ENCODE results near the gene MAPRE2. TPM values are rescaled to one million over a fixed set of nuclear protein-coding genes. Genes with fewer than 3 reads are reported as not detected.
A peak's percentile ranks its signal among the peaks of the same experiment; 100 is the strongest.

Gene MAPRE2
- total RNA-seq, 6 donors from 2014 or later, result 21.2 to 35.5 (median 27.8) TPM

DNA sequence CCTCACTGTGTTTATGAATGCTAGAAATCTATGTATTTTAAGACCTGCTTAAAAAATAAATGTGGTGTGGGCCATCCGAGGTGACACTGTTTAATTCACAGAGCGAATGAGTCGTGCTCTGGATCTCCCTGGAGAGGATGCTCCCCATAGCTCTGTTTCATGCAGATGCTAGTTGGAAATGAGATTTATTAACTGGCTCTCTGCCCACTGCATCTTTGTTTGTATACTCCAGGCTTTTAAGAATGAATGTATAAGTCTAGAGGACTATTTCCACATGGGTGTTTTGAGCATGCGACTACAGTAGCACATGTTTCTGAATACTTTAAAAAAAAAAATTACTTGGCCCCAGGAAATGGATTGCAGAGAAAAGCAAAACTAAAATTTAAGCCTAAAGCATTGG is 3.9 kb downstream of the MAPRE2 start:
- ATAC-seq (ENCODE audit: low FRiP score in 2 of 2) (no peak), DNase-seq (no peak)
- TF ChIP-seq, protein P1, sequence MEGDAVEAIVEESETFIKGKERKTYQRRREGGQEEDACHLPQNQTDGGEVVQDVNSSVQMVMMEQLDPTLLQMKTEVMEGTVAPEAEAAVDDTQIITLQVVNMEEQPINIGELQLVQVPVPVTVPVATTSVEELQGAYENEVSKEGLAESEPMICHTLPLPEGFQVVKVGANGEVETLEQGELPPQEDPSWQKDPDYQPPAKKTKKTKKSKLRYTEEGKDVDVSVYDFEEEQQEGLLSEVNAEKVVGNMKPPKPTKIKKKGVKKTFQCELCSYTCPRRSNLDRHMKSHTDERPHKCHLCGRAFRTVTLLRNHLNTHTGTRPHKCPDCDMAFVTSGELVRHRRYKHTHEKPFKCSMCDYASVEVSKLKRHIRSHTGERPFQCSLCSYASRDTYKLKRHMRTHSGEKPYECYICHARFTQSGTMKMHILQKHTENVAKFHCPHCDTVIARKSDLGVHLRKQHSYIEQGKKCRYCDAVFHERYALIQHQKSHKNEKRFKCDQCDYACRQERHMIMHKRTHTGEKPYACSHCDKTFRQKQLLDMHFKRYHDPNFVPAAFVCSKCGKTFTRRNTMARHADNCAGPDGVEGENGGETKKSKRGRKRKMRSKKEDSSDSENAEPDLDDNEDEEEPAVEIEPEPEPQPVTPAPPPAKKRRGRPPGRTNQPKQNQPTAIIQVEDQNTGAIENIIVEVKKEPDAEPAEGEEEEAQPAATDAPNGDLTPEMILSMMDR (IDR thresholded peaks at IDR 0.05), result no peak
- TF ChIP-seq POLR2A (IDR thresholded peaks at IDR 0.05) (no peak), POLR2AphosphoS5 (IDR thresholded peaks at IDR 0.05) (no peak), EP300 (IDR thresholded peaks at IDR 0.05) (no peak)
- 37 to 38% methylated on average over 4 of the region's 4 CpGs for WGBS, 2 donors
- Histone ChIP-seq H3K4me1 (peaks cover 48 to 68% (median 61%) of the 10 kb centered on the region in 4 donors), H3K27ac (peak overlapping the region in 3 of 4 donors; percentile 0 to 86 (median 42)), H3K27me3 (no peaks in the 10 kb centered on the region), H3K4me3 (no peak overlapping the region), H3K9me3 (no peaks in the 10 kb centered on the region), H3K36me3 (no peaks in the 10 kb centered on the region)

DNA sequence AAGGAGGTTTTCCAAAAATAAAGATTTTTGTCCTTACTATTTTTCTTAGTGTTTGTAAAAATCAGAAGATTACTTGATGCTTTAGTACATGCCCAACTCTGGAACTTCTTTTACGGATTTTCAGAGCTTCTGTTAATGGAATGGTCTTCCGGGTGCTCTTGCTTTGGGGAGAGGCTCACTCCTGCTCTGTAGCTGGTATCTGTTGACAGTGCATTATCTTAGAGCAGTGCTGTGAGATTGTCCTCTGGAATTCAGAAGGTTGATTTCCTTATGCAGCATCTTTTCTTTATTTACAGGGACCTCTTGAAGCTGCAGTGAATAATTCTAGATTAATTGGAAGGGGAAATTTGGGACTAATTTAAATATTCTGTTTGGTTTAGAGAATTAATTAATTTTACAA is 4.6 kb downstream of the MAPRE2 start:
- ATAC-seq (ENCODE audit: low FRiP score in 2 of 2) (no peak), DNase-seq (no peak)
- Histone ChIP-seq H3K27ac (peak overlapping the region in 2 of 4 donors; percentile 12 to 49), H3K4me1 (peaks cover 50 to 71% (median 65%) of the 10 kb centered on the region in 4 donors), H3K27me3 (no peaks in the 10 kb centered on the region), H3K36me3 (no peaks in the 10 kb centered on the region), H3K4me3 (no peak overlapping the region), H3K9me3 (no peaks in the 10 kb centered on the region)
- WGBS, 2 donors, result 48 to 58% methylated on average over 2 of the region's 2 CpGs
- no peak for TF ChIP-seq EP300 (IDR thresholded peaks at IDR 0.05)
- TF ChIP-seq, protein P1 (IDR thresholded peaks at IDR 0.05), result no peak
- no peak for TF ChIP-seq POLR2A (IDR thresholded peaks at IDR 0.05)
- no peak for TF ChIP-seq POLR2AphosphoS5 (IDR thresholded peaks at IDR 0.05)

DNA sequence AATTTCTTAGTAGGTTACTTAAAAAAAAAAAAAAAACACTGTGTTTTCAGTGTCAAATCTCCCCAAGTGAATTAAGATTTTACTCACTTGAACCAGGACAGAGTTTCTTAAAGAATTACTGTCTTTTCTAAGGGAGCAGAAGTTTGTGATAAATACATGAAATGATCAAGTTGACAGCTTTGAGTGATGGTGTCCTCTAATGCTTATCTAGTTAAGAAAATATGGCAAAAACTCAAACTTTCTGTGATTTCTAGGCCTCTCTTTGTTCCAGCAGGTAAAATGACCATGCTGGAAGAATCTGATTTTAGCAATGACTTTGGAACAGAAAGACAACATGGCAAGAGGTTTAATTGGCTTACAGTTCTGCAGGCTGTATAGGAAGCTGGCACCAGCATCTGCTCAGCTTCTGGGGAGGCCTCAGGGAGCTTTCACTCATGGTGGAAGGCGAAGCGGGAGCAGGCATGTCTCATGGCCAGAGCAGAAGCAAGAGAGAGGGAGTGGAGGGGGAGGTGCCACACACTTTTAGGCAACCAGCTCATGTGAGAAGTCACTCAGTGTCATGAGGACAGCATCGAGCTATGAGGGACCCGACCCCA is 6.6 kb downstream of the MAPRE2 start:
- TF ChIP-seq POLR2A (IDR thresholded peaks at IDR 0.05) (no peak), EP300 (IDR thresholded peaks at IDR 0.05) (no peak), POLR2AphosphoS5 (IDR thresholded peaks at IDR 0.05) (no peak)
- TF ChIP-seq, protein P1 (IDR thresholded peaks at IDR 0.05), result no peak
- Histone ChIP-seq H3K27me3 (no peaks in the 10 kb centered on the region), H3K9me3 (no peaks in the 10 kb centered on the region), H3K4me3 (no peak overlapping the region), H3K27ac (peak overlapping the region in 1 of 4 donors; percentile 12), H3K36me3 (no peaks in the 10 kb centered on the region), H3K4me1 (peaks cover 55 to 78% (median 71%) of the 10 kb centered on the region in 4 donors)
- no peak for ATAC-seq (ENCODE audit: low FRiP score in 2 of 2)
- no peak for DNase-seq
- 95 to 97% methylated on average over 4 of the region's 4 CpGs for WGBS, 2 donors

DNA sequence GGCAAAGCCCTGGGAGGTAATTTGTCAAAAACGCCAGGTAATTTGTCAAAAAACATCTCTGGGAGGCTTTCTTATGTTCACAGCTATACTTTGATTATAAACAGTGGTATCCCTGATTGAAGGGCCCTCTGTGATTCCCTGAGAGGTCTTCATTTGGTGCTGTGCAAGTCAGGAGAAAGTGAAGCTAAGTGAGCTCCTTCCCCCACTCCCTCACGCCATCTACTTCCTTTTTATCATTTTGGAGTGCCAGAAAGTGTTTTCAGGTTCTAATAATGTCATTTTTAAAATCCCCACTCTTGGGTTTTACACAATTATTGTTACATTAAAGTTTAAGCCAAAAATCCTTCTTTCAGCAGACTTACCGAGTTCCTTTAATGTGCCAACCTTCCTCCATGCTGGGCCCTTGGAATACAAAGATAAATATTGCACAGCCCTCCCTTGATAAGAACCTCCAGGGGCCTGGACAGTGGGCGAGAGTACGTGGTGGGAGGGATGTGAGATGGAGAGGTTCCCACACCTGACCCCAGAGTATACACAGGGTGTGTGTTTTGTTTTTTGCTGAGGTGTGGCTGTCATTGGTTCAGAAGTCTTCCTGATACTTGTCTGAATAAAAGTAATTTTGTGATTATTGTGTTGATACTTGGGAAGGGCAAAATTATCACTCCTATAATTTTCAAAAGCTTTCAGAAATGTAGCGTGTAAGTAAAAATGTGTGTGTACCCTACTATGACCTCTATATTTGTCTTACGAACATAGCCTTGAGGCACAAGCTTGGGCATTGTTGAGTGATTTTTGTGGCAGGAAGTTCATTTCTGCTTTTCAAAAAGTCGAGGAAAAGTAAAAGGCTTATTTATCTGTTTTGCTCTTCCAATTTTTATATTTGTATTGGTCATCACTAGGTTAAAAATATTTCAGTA is 8.2 kb downstream of the MAPRE2 start:
- Histone ChIP-seq H3K36me3 (no peaks in the 10 kb centered on the region), H3K4me1 (peaks cover 45 to 74% (median 57%) of the 10 kb centered on the region in 4 donors), H3K9me3 (no peaks in the 10 kb centered on the region), H3K4me3 (peak overlapping the region in 1 of 4 donors; percentile 20), H3K27ac (peak overlapping the region; percentile 57 to 72 (median 66)), H3K27me3 (no peaks in the 10 kb centered on the region)
- DNase-seq (no peak), ATAC-seq (ENCODE audit: low FRiP score in 2 of 2) (peak in 1 of 2 donors; percentile 18)
- 46 to 47% methylated on average over 8 of the region's 8 CpGs for WGBS, 2 donors
- no peak for TF ChIP-seq POLR2A (IDR thresholded peaks at IDR 0.05)
- no peak for TF ChIP-seq POLR2AphosphoS5 (IDR thresholded peaks at IDR 0.05)
- TF ChIP-seq EP300 (IDR thresholded peaks at IDR 0.05), result no peak
- TF ChIP-seq, protein P1 (IDR thresholded peaks at IDR 0.05), result no peak

All from upper lobe of left lung (tissue), 6 donors.